SU-DHL-6 (cell line): ENCODE results near the gene SCARF2.
"Not testable (repeated sequence)": the region's sequence is repeated elsewhere in the genome, so short reads cannot be mapped to it uniquely, and the experiment has no call there.

Source experiments
- H2AFZ ChIP-seq: fragments of 200-600 bp; sonication (generic); 2 replicates; pipeline ENCODE4 v1.6.1; 2014; ENCODE audit warnings: low read depth, mild to moderate bottlenecking, moderate library complexity, mixed read lengths, antibody characterized with exemption, low read length; ENCODE audit not compliant: severe bottlenecking
- H3F3A ChIP-seq: fragments of 200-600 bp; shearing (Covaris generic); 2 replicates; pipeline ENCODE4 v1.6.0; 2016; ENCODE audit warnings: antibody characterized with exemption, mild to moderate bottlenecking; ENCODE audit not compliant: insufficient read depth
- H3K27ac ChIP-seq: fragments of 200-600 bp; sonication (generic); 2 replicates; pipeline ENCODE4 v1.5.1; 2016; ENCODE audit warnings: low read depth, mild to moderate bottlenecking, low read length, moderate library complexity, mixed read lengths
- H3K27me3 ChIP-seq: fragments of 200-600 bp; sonication (generic), shearing (Covaris generic); 2 replicates; pipeline ENCODE4 v1.6.0; 2014; ENCODE audit warnings: mild to moderate bottlenecking, low read length
- H3K36me3 ChIP-seq: fragments of 200-600 bp; sonication (generic); 2 replicates; pipeline ENCODE4 v1.6.1; 2014; ENCODE audit warnings: mild to moderate bottlenecking, low read length, mixed read lengths
- H3K4me2 ChIP-seq: fragments of 300-600, 200-600 bp; shearing (Covaris generic), sonication (generic); 2 replicates; pipeline ENCODE4 v1.6.0; 2014; ENCODE audit warnings: low read length, low read depth, mild to moderate bottlenecking; ENCODE audit not compliant: poor library complexity, severe bottlenecking
- H3K4me3 ChIP-seq: fragments of 200-600 bp; sonication (generic); 2 replicates; pipeline ENCODE4 v1.5.1; 2014; ENCODE audit warnings: antibody characterized with exemption, low read length, mild to moderate bottlenecking, mixed read lengths; ENCODE audit not compliant: insufficient read depth, poor library complexity, severe bottlenecking
- H3K79me2 ChIP-seq: fragments of 200-600 bp; sonication (generic); 2 replicates; pipeline ENCODE4 v1.6.1; 2014; ENCODE audit warnings: mild to moderate bottlenecking, low read length, moderate library complexity; ENCODE audit not compliant: insufficient read depth
- H3K9ac ChIP-seq: fragments of 200-600 bp; sonication (generic); 2 replicates; pipeline ENCODE4 v1.7.0; 2014; ENCODE audit warnings: mild to moderate bottlenecking, low read length
- H3K9me2 ChIP-seq: fragments of 200-600 bp; sonication (generic); replicated peaks from 2 replicates; pipeline ENCODE4 v1.6.1; 2014; ENCODE audit warnings: low read length; ENCODE audit not compliant: insufficient read depth
- H3K9me3 ChIP-seq: fragments of 200-600 bp; sonication (generic); 2 replicates; pipeline ENCODE4 v1.6.1; 2014; ENCODE audit warnings: low read length, mixed read lengths; ENCODE audit not compliant: insufficient read depth
- H4K20me1 ChIP-seq: fragments of 200-600 bp; sonication (generic); 2 replicates; pipeline ENCODE4 v1.6.1; 2014; ENCODE audit warnings: low read depth, mild to moderate bottlenecking, antibody characterized with exemption, low read length, moderate library complexity, mixed read lengths
- EZH2phosphoT487 ChIP-seq: fragments of 200-600 bp; sonication (generic), shearing (Covaris generic); conservative IDR thresholded peaks from 2 replicates; pipeline ENCODE4 v1.6.1; 2018; ENCODE audit warnings: mild to moderate bottlenecking, antibody characterized with exemption, low read length, moderate library complexity, mixed read lengths
- TF ChIP-seq, protein P1 (sequence below): fragments of 200-600 bp; sonication (generic); IDR thresholded peaks from one replicate; pipeline ENCODE4 v1.5.1; 2017; ENCODE audit warnings: antibody characterized with exemption, mild to moderate bottlenecking, low read length, moderate library complexity; ENCODE audit not compliant: insufficient read depth, poor library complexity, severe bottlenecking

Gene SCARF2

DNA sequence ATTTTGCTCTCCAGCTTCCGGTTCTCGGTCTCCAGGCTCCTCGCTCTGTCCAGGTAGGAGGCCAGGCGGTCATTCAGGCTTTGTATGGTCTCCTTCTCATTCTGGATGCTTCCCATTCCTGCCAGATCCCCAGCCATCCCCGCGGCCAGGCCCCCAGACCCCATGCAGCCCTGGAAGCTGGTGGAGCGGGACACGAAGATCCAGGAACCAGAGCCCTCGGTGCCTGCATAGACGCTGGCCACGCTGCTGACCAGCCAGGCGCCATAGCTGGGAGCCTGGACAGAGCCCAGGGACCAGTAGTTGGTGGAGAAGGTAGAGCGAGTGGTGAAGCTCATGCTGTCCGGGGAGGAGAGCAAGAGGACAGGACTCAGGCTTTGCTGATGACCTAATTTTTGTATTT, 46.1 kb upstream of the SCARF2 start:
- Histone ChIP-seq H3F3A (no peaks in the 10 kb centered on the region), H3K36me3 (no peaks in the 10 kb centered on the region), H2AFZ (no peak overlapping the region), H3K4me2 (no peak overlapping the region), H3K27ac (no peak overlapping the region), H4K20me1 (no peaks in the 10 kb centered on the region), H3K27me3 (no peaks in the 10 kb centered on the region), H3K9me3 (no peaks in the 10 kb centered on the region), H3K79me2 (no peaks in the 10 kb centered on the region), H3K9ac (no peak overlapping the region), H3K4me3 (no peak overlapping the region), H3K9me2 (no peaks in the 10 kb centered on the region)
- TF ChIP-seq EZH2phosphoT487 = no peak
- TF ChIP-seq, protein P1, sequence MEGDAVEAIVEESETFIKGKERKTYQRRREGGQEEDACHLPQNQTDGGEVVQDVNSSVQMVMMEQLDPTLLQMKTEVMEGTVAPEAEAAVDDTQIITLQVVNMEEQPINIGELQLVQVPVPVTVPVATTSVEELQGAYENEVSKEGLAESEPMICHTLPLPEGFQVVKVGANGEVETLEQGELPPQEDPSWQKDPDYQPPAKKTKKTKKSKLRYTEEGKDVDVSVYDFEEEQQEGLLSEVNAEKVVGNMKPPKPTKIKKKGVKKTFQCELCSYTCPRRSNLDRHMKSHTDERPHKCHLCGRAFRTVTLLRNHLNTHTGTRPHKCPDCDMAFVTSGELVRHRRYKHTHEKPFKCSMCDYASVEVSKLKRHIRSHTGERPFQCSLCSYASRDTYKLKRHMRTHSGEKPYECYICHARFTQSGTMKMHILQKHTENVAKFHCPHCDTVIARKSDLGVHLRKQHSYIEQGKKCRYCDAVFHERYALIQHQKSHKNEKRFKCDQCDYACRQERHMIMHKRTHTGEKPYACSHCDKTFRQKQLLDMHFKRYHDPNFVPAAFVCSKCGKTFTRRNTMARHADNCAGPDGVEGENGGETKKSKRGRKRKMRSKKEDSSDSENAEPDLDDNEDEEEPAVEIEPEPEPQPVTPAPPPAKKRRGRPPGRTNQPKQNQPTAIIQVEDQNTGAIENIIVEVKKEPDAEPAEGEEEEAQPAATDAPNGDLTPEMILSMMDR = no peak

DNA sequence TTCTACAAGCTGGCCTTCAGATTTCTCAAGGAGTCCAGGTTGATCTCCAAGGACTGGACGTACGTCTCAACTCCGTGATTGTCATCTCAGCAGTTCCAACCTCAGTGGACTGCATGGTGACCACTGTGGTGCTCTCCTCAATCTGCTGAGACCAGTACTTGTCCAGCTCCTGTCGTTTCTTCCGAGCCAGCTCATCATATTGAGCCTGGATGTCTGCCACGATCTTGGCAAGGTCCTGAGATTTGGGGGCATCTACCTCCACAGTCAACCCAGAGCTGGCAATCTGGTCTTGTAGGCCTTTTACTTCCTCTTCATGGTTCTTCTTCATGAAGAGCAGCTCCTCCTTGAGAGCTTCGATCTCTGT, 45.5 kb upstream of the SCARF2 start:
- H3K4me2 ChIP-seq, H3K9ac ChIP-seq, H3K4me3 ChIP-seq, H3K79me2 ChIP-seq, H4K20me1 ChIP-seq, H3K36me3 ChIP-seq, H3K27ac ChIP-seq, H3K27me3 ChIP-seq, H3K9me3 ChIP-seq, H3F3A ChIP-seq, H3K9me2 ChIP-seq, H2AFZ ChIP-seq: not testable (repeated sequence)

DNA sequence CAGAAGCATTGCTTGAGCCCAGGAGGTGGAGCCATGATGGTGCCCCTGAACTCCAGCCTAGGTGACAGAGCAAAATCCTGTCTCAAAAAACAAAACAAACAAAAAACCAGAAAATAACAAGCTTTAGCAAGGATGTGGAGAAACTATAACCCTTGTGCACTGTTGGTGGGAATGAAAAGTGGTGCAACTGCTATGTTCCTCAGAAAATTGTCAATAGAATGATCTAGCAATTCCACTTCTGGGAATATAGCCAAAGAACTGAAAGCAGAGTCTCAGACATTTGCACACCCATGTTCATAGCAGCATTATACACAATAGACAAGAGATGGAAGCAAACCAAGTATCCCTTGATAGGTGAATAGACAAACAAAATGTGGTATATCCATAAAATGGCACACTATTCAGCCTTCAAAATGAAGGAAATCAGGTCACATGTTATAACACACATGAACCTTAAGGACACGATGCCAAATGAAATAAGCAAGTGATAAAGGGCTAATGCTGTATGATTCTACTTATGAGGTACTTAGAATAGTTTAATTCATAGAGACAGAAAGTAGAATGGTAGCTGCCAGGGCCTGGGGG, 42.1 kb upstream of the SCARF2 start:
- H3K27ac ChIP-seq = no peak overlapping the region
- H3K79me2 ChIP-seq = no peaks in the 10 kb centered on the region
- H3K9me2 ChIP-seq = no peaks in the 10 kb centered on the region
- no peaks in the 10 kb centered on the region for H3K9me3 ChIP-seq
- no peak for TF ChIP-seq EZH2phosphoT487
- TF ChIP-seq, protein P1 = no peak
- H3K27me3 ChIP-seq = no peaks in the 10 kb centered on the region
- H3K4me3 ChIP-seq = no peak overlapping the region
- H4K20me1 ChIP-seq = no peaks in the 10 kb centered on the region
- H3K4me2 ChIP-seq = no peak overlapping the region
- no peaks in the 10 kb centered on the region for H3F3A ChIP-seq
- H3K36me3 ChIP-seq = no peaks in the 10 kb centered on the region
- H2AFZ ChIP-seq = no peak overlapping the region
- H3K9ac ChIP-seq = no peak overlapping the region

DNA sequence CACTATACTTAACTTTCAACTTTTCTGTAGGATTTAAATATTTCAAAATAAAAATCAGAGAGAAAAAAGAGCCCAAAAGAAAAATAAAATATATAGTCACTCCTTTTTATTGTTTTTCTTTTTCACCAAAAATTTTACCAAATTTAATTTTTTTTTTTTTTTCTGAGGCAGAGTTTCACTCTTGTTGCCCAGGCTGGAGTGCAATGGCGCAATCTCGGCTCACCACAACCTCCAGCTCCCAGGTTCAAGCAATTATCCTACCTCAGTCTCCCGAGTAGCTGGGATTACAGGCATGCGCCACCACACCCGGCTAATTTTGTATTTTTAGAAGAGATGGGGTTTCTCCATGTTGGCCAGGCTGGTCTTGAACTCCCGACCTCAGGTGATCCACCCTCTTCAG, 40.4 kb upstream of the SCARF2 start:
- not testable (repeated sequence) for H3K27me3 ChIP-seq, H3K27ac ChIP-seq, H4K20me1 ChIP-seq, H3K9me2 ChIP-seq, H3K4me2 ChIP-seq, H2AFZ ChIP-seq, H3K79me2 ChIP-seq, H3K4me3 ChIP-seq, H3F3A ChIP-seq, H3K9me3 ChIP-seq, H3K9ac ChIP-seq, H3K36me3 ChIP-seq

DNA sequence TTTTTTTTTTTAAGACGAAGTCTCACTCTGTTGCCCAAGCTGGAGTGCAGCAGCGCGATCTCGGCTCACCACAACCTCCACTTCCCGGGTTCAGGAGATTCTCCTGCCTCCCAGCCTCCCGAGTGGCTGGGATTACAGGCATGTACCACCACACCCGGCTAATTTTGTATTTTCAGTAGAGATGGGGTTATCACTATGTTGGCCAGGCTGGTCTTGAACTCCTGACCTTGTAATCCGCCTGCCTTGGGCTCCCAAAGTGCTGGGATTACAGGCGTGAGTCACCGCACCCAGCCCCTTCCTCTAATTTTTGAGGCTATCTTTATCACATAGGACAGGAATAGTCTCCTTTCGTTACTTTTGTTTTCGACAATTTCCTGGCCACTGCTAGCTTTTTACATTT, 37.9 kb upstream of the SCARF2 start:
- not testable (repeated sequence) for H3K4me2 ChIP-seq, H3K36me3 ChIP-seq, H3K27ac ChIP-seq, H3K9me2 ChIP-seq, H2AFZ ChIP-seq, H3F3A ChIP-seq, H3K4me3 ChIP-seq, H3K27me3 ChIP-seq, H3K9me3 ChIP-seq, H4K20me1 ChIP-seq, H3K9ac ChIP-seq, H3K79me2 ChIP-seq
